ENCODE results near the gene ASIC5.

GRCh38 chr4:155846929-155847328, 19.1 kb downstream of the ASIC5 start:
- TF ChIP-seq, protein P1, sequence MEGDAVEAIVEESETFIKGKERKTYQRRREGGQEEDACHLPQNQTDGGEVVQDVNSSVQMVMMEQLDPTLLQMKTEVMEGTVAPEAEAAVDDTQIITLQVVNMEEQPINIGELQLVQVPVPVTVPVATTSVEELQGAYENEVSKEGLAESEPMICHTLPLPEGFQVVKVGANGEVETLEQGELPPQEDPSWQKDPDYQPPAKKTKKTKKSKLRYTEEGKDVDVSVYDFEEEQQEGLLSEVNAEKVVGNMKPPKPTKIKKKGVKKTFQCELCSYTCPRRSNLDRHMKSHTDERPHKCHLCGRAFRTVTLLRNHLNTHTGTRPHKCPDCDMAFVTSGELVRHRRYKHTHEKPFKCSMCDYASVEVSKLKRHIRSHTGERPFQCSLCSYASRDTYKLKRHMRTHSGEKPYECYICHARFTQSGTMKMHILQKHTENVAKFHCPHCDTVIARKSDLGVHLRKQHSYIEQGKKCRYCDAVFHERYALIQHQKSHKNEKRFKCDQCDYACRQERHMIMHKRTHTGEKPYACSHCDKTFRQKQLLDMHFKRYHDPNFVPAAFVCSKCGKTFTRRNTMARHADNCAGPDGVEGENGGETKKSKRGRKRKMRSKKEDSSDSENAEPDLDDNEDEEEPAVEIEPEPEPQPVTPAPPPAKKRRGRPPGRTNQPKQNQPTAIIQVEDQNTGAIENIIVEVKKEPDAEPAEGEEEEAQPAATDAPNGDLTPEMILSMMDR (IDR thresholded peaks at IDR 0.05), result no peak
- TF ChIP-seq EP300 (IDR thresholded peaks at IDR 0.05) (no peak), POLR2A (IDR thresholded peaks at IDR 0.05; ENCODE audit: low read depth) (no peak), POLR2AphosphoS5 (IDR thresholded peaks at IDR 0.05) (no peak)

Data from esophagus muscularis mucosa (tissue), 4 donors.